HEK293 (cell line): ENCODE measurements around the gene MOB1A.

ENCODE experiments used
- CTCF ChIP-seq: fragments of 450-650 bp; formaldehyde crosslinking; IDR thresholded peaks from 2 replicates; pipeline ENCODE4 v1.5.1; 2016; ENCODE audit warnings: missing biosample characterization, missing genetic modification characterization
- GLIS2 ChIP-seq: fragments of 450-650 bp; formaldehyde crosslinking; IDR thresholded peaks from 2 replicates; pipeline ENCODE4 v1.5.1; 2016; ENCODE audit warnings: missing biosample characterization, missing genetic modification characterization
- REST ChIP-seq: fragments of 450-650 bp; formaldehyde crosslinking; IDR thresholded peaks from 2 replicates; pipeline ENCODE4 v1.5.1; 2016; ENCODE audit warnings: missing biosample characterization, missing genetic modification characterization
- SALL2 ChIP-seq: fragments of 450-650 bp; formaldehyde crosslinking; IDR thresholded peaks from 2 replicates; pipeline ENCODE4 v1.5.0; 2017; ENCODE audit warnings: missing biosample characterization, mild to moderate bottlenecking, missing genetic modification characterization, borderline replicate concordance
- ZBTB7A ChIP-seq: fragments of 450-650 bp; formaldehyde crosslinking; IDR thresholded peaks from 2 replicates; pipeline ENCODE4 v1.5.1; 2016; ENCODE audit warnings: low read depth, missing biosample characterization, missing genetic modification characterization
- ZNF274 ChIP-seq, 2 experiments: fragments of 200-500 bp in 1 of 2; fragments of 450-650 bp in 1 of 2; sonication (Bioruptor generic) in 1 of 2; formaldehyde crosslinking in 1 of 2; IDR thresholded peaks; 2 replicates each; pipeline versions ENCODE4 v1.5.1 to v1.6.1; 2014 to 2016; ENCODE audit warnings: borderline replicate concordance in 1 of 2, inconsistent platforms in 1 of 2, low read length in 1 of 2, missing biosample characterization in 1 of 2, missing genetic modification characterization in 1 of 2
- ZNF37A ChIP-seq: fragments of 450-650 bp; IDR thresholded peaks from 2 replicates; pipeline ENCODE4 v1.5.1; 2018; ENCODE audit warnings: missing biosample characterization, missing genetic modification characterization
- ZNF624 ChIP-seq: fragments of 450-650 bp; formaldehyde crosslinking; IDR thresholded peaks from 2 replicates; pipeline ENCODE4 v1.5.1; 2017; ENCODE audit warnings: missing biosample characterization, missing genetic modification characterization
- ZNF791 ChIP-seq: fragments of 450-650 bp; formaldehyde crosslinking; IDR thresholded peaks from 2 replicates; pipeline ENCODE4 v1.5.1; 2016; ENCODE audit warnings: missing biosample characterization, missing genetic modification characterization

GRCh38 chr2:74110537-74110936, 68.1 kb downstream of the MOB1A start:
- TF ChIP-seq REST = no peak
- TF ChIP-seq ZNF37A = no peak
- TF ChIP-seq ZNF274 (IDR thresholded peaks at IDR 0.05; ENCODE audit: low read length) = no peak
- no peak for TF ChIP-seq ZNF274 (tag by site-specific recombination; IDR thresholded peaks at IDR 0.05; ENCODE audit: borderline replicate concordance)
- no peak for TF ChIP-seq GLIS2 (tag by site-specific recombination)
- TF ChIP-seq CTCF (tag by site-specific recombination) = no peak
- TF ChIP-seq SALL2 = no peak
- TF ChIP-seq ZNF791 (tag by site-specific recombination) = no peak
- TF ChIP-seq ZNF624 (tag by site-specific recombination) = no peak
- no peak for TF ChIP-seq ZBTB7A (tag by site-specific recombination)
